GM04504 (cell line): Measurements from ENCODE around the gene CACNB3.

Experiments
- DNase-seq: peaks from one replicate; pipeline ENCODE4 v3.0.0-alpha.2; 2012; ENCODE audit warnings: low read depth

CACNB3 gene

GRCh38 chr12:48788854-48789775 lies 29.2 kb upstream of the CACNB3 start, which contains the start of gene ADCY6:
Gene ADCY6 (minus strand): TSS chr12:48789089. CDS start chr12:48783434, 5,655 bp downstream.
- DNase-seq, result no peak

GRCh38 chr12:48789858-48790326 lies 28.4 kb upstream of the CACNB3 start:
- DNase-seq, result no peak

- DNase-seq, result no peak
Measured at GRCh38 chr12:48793696-48794095, 24.6 kb upstream of the CACNB3 start.

GRCh38 chr12:48794870-48795269 lies 23.4 kb upstream of the CACNB3 start:
- DNase-seq, result no peak

- no peak for DNase-seq
Measured at GRCh38 chr12:48795550-48796455, 22.5 kb upstream of the CACNB3 start.

- DNase-seq, result no peak
Measured at GRCh38 chr12:48796976-48797375, 21.3 kb upstream of the CACNB3 start.

- no peak for DNase-seq
Measured at GRCh38 chr12:48800457-48800856, 17.8 kb upstream of the CACNB3 start.

- no peak for DNase-seq
Measured at GRCh38 chr12:48800971-48801370, 17.3 kb upstream of the CACNB3 start.

GRCh38 chr12:48803675-48804074 lies 14.6 kb upstream of the CACNB3 start:
- no peak for DNase-seq

- DNase-seq, result no peak
Measured at GRCh38 chr12:48807981-48808380, 10.3 kb upstream of the CACNB3 start.

- DNase-seq, result no peak
Measured at GRCh38 chr12:48810903-48811431, 7.3 kb upstream of the CACNB3 start.

- no peak for DNase-seq
Measured at GRCh38 chr12:48811437-48812090, 6.7 kb upstream of the CACNB3 start.

- no peak for DNase-seq
Measured at GRCh38 chr12:48812389-48812788, 5.9 kb upstream of the CACNB3 start.

- no peak for DNase-seq
Measured at GRCh38 chr12:48813465-48814261, 4.6 kb upstream of the CACNB3 start.

- DNase-seq, result peak; percentile 63
Measured at GRCh38 chr12:48814262-48815125, 3.8 kb upstream of the CACNB3 start.

- peak; percentile 67 for DNase-seq
Measured at GRCh38 chr12:48815126-48816110, 2.9 kb upstream of the CACNB3 start.

- DNase-seq, result no peak
Measured at GRCh38 chr12:48816143-48816854, 2.0 kb upstream of the CACNB3 start.
